NOMO-1 (cell line): Measurements from ENCODE around the gene VARS1.
"Not testable (repeated sequence)": the region's sequence is repeated elsewhere in the genome, so short reads cannot be mapped to it uniquely, and the experiment has no call there.

Source experiments
- DNase-seq, 2 experiments: peaks; one replicate each; lab custom pipeline; 2025; ENCODE audit not compliant: unreplicated experiment in 2 of 2; lab: John Stamatoyannopoulos, UW

VARS1 gene

GRCh38 chr6:31794866-31795615 is 511 bp downstream of the VARS1 start:
- DNase-seq = no peak

GRCh38 chr6:31794294-31794865 is 1.2 kb downstream of the VARS1 start:
- peak in 1 of 2 experiments; percentile 59 for DNase-seq

GRCh38 chr6:31793927-31794245 is 1.7 kb downstream of the VARS1 start:
- not testable (repeated sequence) for DNase-seq

- DNase-seq = no peak
These were observed 2.8 kb downstream of the VARS1 start for GRCh38 chr6:31792761-31793171.

GRCh38 chr6:31792090-31792374 is 3.5 kb downstream of the VARS1 start:
- DNase-seq = no peak

- DNase-seq = peak in 1 of 2 experiments; percentile 16
These were observed 4.0 kb downstream of the VARS1 start for GRCh38 chr6:31791324-31792089.

DNA sequence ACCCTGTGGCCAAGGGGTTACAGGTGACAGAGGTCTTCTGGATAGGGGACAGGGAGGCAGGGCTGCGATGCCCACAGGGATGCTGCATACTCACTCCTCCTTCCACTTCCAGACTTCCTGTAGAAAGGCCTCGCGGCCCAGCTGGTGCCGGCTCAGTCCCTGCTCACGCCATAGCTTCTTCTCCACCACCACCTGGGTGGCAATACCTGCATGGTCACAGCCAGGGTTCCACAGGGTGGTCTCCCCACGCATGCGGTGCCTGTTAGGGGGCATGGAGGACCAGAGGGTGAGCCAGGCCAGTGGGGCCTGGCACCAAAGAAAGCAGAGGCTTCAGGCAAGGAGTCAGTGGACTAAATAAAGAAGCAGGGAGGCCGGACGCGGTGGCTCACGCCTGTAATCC is 10.1 kb downstream of the VARS1 start:
- DNase-seq = no peak

DNA sequence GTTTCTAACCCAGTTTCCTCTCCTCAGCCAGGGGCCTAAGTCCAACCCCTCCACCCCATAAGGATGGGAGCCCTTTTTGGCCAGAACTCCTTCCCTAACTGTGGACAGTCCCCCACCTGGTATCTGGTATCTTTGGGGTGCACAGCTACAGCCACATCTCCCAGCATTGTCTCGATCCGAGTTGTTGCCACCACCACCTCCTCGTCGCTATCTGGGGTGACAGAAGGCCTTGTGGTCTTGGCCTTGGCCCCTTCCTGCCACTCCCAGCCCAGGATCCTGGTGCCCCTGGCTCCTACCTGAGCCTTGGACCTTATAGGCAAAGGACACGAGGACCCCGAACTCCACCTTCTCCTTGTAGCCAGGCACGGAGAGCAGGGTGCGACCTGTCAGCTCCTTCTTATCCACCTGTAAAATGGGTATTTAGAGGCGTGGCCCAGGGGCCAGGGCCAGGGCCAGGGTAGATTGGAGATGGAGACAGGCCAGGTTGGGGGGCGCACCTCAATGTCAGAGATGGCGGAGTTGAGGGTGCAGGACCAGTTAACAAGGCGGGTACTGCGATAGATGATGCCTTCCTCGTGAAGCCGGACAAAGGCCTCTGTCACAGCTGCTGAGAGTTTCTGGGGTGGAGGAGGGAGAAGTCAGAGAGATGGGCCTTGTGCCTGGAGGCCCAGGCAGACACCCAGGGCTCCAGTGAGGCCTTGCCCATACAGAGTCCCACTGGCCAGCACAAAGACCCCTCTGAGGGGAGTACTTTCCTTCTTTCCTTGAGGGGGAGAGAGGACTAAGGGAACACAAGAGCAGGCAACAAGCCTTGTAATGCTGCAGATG is 11.2 kb downstream of the VARS1 start:
- DNase-seq = no peak

DNA sequence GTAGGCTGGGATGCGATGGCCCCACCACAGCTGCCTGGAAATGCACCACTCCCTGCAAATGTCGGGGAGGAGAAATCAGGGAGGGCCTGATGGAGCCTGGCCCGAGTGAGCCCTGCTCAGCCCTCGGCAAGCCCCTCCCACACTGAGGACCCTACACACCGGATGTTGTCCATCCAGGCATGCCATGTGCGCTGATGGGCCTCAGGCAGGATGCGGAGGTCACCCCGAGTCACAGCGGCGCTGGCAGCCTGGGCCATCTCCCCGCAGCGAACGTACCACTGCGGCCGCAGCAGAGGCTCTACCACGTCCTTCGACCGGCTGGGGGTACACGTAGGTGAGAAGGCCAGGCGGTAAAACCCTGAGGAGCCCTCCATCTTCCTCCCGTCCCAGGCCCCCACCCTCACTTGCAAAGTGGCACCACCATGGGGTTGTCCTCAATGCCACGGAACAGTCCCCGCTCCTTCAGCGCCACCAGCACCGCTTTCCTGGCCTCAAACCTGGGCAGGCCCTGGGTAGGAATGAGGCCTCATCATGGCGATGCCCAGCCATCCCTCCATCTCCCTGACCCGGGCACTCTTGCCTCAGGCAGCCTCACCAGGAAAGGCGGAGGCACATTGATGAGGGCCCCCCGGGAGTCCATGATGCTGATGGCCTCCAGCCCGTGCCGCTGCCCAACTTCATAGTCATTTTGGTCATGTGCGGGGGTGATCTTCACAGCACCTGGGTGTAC is 13.3 kb downstream of the VARS1 start:
- no peak for DNase-seq

GRCh38 chr6:31781244-31782125 is 14.1 kb downstream of the VARS1 start:
- DNase-seq = no peak

DNA sequence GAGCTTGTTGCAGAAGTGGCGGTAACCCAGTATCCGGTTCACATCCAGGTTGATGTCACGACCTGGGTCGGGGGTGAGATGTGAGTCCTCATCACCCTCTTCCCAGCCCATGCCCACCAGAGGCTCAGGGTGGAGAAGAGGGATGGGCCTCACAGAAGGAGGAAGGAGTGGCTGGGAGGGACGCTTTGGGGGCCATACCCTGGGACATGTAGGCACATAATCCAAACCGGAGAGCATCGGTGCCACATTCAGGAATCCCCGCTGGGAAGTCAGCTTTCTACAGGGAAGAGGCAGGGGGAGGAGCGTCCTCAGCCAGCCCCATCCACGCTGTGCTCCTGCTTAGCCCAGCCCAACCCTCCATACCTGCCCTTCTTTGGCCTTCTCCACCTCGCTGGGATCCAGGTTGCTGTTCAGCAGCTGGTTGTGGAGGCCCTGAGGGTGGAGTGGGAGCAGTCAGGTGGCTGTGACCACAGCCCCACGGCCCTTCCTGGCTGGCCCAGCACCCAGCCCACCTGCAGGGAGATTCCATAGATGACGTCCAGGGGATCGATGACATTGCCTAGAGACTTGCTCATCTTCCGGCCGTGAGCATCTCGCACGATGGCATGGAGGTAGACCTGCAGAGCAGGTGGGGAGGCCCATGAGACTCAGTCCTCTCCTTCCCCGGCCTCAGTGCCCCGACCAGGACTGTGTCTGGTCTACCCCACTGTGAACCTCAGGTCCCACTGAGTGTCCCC is 14.9 kb downstream of the VARS1 start:
- DNase-seq = no peak

- DNase-seq = no peak
These were observed 15.6 kb downstream of the VARS1 start for GRCh38 chr6:31779908-31780307.

- no peak for DNase-seq
These were observed 16.3 kb downstream of the VARS1 start for GRCh38 chr6:31778999-31779885.

DNA sequence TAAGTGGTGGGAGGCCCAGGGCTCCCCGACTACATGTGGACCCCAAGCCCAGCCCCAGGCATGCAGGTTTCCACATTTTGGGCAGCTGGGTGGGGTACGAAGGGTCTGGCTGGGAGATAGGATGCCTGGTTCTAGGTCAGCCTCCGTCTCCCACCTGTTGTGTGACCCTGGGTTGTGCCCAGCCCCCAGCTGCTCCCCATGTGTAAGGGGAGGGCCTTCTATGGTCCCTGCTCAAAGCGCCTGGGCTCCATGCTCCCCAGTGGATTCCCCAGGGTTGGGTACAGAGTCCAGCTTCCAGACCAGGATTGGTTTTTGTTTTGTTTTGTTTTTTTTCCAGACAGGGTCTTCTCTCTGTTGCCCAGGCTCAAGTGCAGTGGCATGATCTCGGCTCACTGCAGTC is 17.4 kb downstream of the VARS1 start:
- no peak for DNase-seq

- DNase-seq = no peak
These were observed 17.9 kb downstream of the VARS1 start for GRCh38 chr6:31777667-31778050.

DNA sequence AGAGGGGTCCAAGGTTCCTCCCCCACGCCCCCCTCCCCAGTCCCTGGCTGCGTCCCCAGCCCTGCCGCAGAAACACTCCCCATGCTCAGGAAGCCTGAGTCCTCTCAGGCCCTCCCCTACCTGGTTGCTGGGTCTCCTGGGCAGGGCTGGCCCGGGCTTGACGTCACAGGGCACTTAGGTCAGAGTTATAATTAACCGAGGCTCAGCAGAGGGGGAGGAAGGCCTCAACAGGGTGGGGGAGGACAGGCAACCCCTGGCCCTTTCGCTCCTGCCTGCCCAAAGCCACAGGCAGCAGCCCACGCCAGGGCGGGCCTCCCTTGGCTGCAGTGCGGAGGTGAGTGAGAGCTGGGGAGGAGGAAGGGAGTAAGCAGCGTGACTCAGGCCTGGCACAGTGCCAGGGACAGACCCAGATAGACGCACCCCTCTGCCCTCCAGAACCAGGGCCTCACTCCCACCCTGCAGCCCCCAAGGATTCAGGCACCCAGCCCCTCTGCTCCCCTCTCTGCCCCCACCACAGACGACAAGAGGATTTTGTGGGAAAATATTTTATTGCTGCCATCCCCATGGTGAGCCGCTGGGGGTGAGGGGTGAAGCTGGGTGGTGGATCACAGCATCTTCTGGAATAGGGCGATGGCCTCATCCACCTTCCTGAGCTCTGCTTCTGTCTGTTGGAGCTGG is 18.4 kb downstream of the VARS1 start, which contains the start of gene VWA7:
TSS of gene VWA7 (minus strand) at position 340 of the 678 bp plus-strand sequence. CDS start 549 bp downstream, outside the sequence.
- DNase-seq = peak; percentile 33 to 68

DNA sequence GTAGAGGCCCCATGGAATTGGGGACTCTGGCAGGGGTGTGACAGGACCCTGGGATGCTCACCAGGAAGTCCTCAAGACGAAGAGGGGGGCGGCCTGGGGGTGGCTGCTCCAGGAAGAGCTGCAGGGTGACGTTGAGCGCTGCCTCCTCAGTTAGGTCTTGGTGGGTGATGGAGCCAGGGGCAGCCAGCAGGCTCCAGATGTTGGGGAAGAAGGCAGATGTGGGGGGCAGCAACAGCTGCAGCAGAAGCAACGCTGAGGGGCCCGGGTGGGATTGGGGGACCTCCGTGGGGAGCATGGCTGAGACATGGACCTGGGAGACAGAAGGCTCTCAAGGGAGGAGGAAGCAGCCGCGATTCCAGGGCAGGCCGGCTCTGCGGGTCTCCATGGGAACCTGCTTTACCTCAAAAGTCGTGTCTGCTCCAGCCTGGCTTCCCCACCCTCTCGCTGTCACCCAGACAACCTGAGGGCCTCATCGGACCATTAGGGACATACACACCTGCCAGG is 19.0 kb downstream of the VARS1 start:
- peak in 1 of 2 experiments; percentile 25 for DNase-seq
